GM12873 (cell line): ENCODE data around the gene FYCO1.

Experiments
- CTCF ChIP-seq: IDR thresholded peaks from 2 replicates; pipeline ENCODE4 v1.5.1; 2012; ENCODE audit warnings: low read depth, mild to moderate bottlenecking, moderate library complexity, low read length, control low read depth; ENCODE audit not compliant: insufficient read depth; ENCODE audit errors: missing control alignments

Gene FYCO1

GRCh38 chr3:45931496-45931895 lies 64.1 kb downstream of the FYCO1 start:
- TF ChIP-seq CTCF, result no peak

GRCh38 chr3:45929042-45929679 lies 66.5 kb downstream of the FYCO1 start:
- TF ChIP-seq CTCF, result peak; percentile 91

- no peak for TF ChIP-seq CTCF
Observed at GRCh38 chr3:45927881-45928280, 67.7 kb downstream of the FYCO1 start.

GRCh38 chr3:45923755-45924154 lies 71.9 kb downstream of the FYCO1 start:
- TF ChIP-seq CTCF, result no peak

- no peak for TF ChIP-seq CTCF
Observed at GRCh38 chr3:45922950-45923590, 72.6 kb downstream of the FYCO1 start.

GRCh38 chr3:45922039-45922326 lies 73.6 kb downstream of the FYCO1 start:
- TF ChIP-seq CTCF, result no peak

- no peak for TF ChIP-seq CTCF
Observed at GRCh38 chr3:45921158-45922038, 74.2 kb downstream of the FYCO1 start.
